ENCODE measurements around the gene MYMX.

DNA sequence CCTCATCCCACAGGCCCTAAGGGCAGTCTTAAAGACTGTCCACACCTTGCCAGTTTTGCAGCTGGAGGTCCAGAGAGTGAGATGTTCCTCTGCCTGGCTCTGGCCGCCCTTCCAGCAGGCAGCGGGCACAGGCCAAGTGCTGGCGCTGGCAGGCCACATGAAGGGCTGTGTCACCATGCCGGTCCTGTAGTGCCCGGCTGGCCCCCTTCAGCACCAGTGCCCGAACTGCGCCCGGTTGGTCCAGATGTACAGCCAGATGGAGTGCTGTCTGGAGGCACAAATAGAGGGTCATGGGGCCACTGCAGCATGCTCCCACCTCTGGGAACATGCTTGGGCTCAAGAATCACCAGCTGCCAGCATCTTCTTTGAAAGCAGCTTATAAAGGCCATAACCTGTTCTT, 44.9 kb downstream of the MYMX start:
- TF ChIP-seq, protein P1, sequence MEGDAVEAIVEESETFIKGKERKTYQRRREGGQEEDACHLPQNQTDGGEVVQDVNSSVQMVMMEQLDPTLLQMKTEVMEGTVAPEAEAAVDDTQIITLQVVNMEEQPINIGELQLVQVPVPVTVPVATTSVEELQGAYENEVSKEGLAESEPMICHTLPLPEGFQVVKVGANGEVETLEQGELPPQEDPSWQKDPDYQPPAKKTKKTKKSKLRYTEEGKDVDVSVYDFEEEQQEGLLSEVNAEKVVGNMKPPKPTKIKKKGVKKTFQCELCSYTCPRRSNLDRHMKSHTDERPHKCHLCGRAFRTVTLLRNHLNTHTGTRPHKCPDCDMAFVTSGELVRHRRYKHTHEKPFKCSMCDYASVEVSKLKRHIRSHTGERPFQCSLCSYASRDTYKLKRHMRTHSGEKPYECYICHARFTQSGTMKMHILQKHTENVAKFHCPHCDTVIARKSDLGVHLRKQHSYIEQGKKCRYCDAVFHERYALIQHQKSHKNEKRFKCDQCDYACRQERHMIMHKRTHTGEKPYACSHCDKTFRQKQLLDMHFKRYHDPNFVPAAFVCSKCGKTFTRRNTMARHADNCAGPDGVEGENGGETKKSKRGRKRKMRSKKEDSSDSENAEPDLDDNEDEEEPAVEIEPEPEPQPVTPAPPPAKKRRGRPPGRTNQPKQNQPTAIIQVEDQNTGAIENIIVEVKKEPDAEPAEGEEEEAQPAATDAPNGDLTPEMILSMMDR (IDR thresholded peaks at IDR 0.05 in 2 of 3, conservative IDR thresholded peaks at IDR 0.05 in 1 of 3; ENCODE audit: borderline replicate concordance in 1 of 3, insufficient read depth in 1 of 3, low read depth in 2 of 3, low read length in 2 of 3) = no peak
- no peak for TF ChIP-seq RAD21 (IDR thresholded peaks at IDR 0.05; ENCODE audit: low read depth)
- TF ChIP-seq YY1 (IDR thresholded peaks at IDR 0.05; ENCODE audit: extremely low read depth, insufficient replicate concordance, low read depth, low read length) = no peak
- TF ChIP-seq EZH2phosphoT487 (IDR thresholded peaks at IDR 0.05; ENCODE audit: borderline replicate concordance) = no peak
- TF ChIP-seq JUND (IDR thresholded peaks at IDR 0.05) = no peak
